IMR-90 (cell line): Measurements from ENCODE around the gene RPL19. TPM values are rescaled to one million over a fixed set of nuclear protein-coding genes. Genes with fewer than 3 reads are reported as not detected.

ENCODE experiments used
- ATAC-seq: fragments of 200-7000 bp; cut with Tn5 transposase; 2 replicates; pipeline ENCODE4 v1.9.1; 2020; ENCODE audit warnings: low read depth, mild to moderate bottlenecking, moderate library complexity
- BruUV-seq: library from RNA; stranded (reverse); fragments of 400-500 nt; replicated peaks from 2 replicates; lab custom pipeline; 2021; lab: Mats Ljungman, UMichigan
- CTCF ChIA-PET: fragments of 300-600 bp; formaldehyde crosslinking; extraction: SDS; loops from one replicate; lab custom pipeline; 2021; ENCODE audit warnings: antibody characterized with exemption; lab: Yijun Ruan, JAX
- POLR2A ChIA-PET: fragments of 300-600 bp; sonication (Branson Sonifier 250); formaldehyde crosslinking; loops from one replicate; lab custom pipeline; 2022; ENCODE audit warnings: antibody characterized with exemption; ENCODE audit not compliant: unreplicated experiment; lab: Charles Lee
- DNase-seq: peaks from one replicate; pipeline ENCODE4 v3.0.0; 2013
- H2AFZ ChIP-seq: replicated peaks from 2 replicates; pipeline ENCODE3; 2013; ENCODE audit warnings: low read length, mild to moderate bottlenecking; ENCODE audit not compliant: poor library complexity
- H2AK5ac ChIP-seq: 2 replicates; pipeline ENCODE4 v1.6.1; 2013; ENCODE audit warnings: low read depth, low read length, inconsistent platforms
- H2AK9ac ChIP-seq: replicated peaks from 2 replicates; pipeline ENCODE3; 2013; ENCODE audit warnings: mild to moderate bottlenecking, low read depth, low read length, moderate library complexity; ENCODE audit not compliant: poor library complexity
- H2BK120ac ChIP-seq: 2 replicates; pipeline ENCODE4 v1.6.1; 2013; ENCODE audit warnings: low read depth, low read length, inconsistent platforms
- H2BK15ac ChIP-seq: 3 replicates; pipeline ENCODE4 v1.6.1; 2013; ENCODE audit warnings: low read depth, low read length, inconsistent platforms
- H2BK20ac ChIP-seq: 2 replicates; pipeline ENCODE4 v1.6.1; 2013; ENCODE audit warnings: low read depth, mild to moderate bottlenecking, inconsistent platforms, low read length, moderate library complexity
- H2BK5ac ChIP-seq: 2 replicates; pipeline ENCODE4 v1.6.1; 2013; ENCODE audit warnings: mild to moderate bottlenecking, low read depth, low read length, inconsistent platforms; ENCODE audit not compliant: poor library complexity, severe bottlenecking
- H3K14ac ChIP-seq: replicated peaks from 2 replicates; pipeline ENCODE4 v1.6.1; 2013; ENCODE audit warnings: low read depth, low read length, inconsistent platforms
- H3K18ac ChIP-seq: 2 replicates; pipeline ENCODE4 v1.6.1; 2013; ENCODE audit warnings: low read depth, low read length, control low read depth
- H3K23ac ChIP-seq: 2 replicates; pipeline ENCODE4 v1.6.1; 2013; ENCODE audit warnings: low read depth, low read length, inconsistent platforms
- H3K27ac ChIP-seq: 2 replicates; pipeline ENCODE4 v1.5.1; 2013; ENCODE audit warnings: mild to moderate bottlenecking, control low read depth, low read length; ENCODE audit not compliant: insufficient read depth
- H3K27me3 ChIP-seq: 2 replicates; pipeline ENCODE4 v1.6.1; 2013; ENCODE audit warnings: low read length; ENCODE audit not compliant: control insufficient read depth, insufficient read depth
- H3K36me3 ChIP-seq: 2 replicates; pipeline ENCODE4 v1.6.1; 2013; ENCODE audit warnings: low read length, mixed read lengths; ENCODE audit not compliant: control insufficient read depth, insufficient read depth
- H3K4ac ChIP-seq: 2 replicates; pipeline ENCODE4 v1.6.1; 2013; ENCODE audit warnings: low read depth, low read length, inconsistent platforms
- H3K4me1 ChIP-seq: 2 replicates; pipeline ENCODE4 v1.6.1; 2013; ENCODE audit warnings: low read length, mixed read lengths; ENCODE audit not compliant: control insufficient read depth, insufficient read depth
- H3K4me2 ChIP-seq: 2 replicates; pipeline ENCODE4 v1.6.1; 2013; ENCODE audit warnings: low read depth, mild to moderate bottlenecking, control low read depth, low read length, moderate library complexity
- H3K4me3 ChIP-seq: 2 replicates; pipeline ENCODE4 v1.5.1; 2013; ENCODE audit warnings: low read depth, mild to moderate bottlenecking, control low read depth, low read length, moderate library complexity; ENCODE audit not compliant: insufficient read depth
- H3K56ac ChIP-seq: 2 replicates; pipeline ENCODE4 v1.6.1; 2013; ENCODE audit warnings: low read length, inconsistent platforms; ENCODE audit not compliant: insufficient read depth; ENCODE audit errors: extremely low read depth
- H3K79me1 ChIP-seq, 2 experiments: 2 replicates each; pipeline ENCODE4 v1.6.1; 2013; ENCODE audit warnings: low read length in 2 of 2, inconsistent platforms in 1 of 2, low read depth in 1 of 2
- H3K9ac ChIP-seq: 2 replicates; pipeline ENCODE4 v1.6.1; 2013; ENCODE audit warnings: low read depth, low read length, control low read depth
- H3K9me1 ChIP-seq: 2 replicates; pipeline ENCODE4 v1.6.1; 2013; ENCODE audit warnings: low read length, inconsistent platforms; ENCODE audit not compliant: insufficient read depth
- H3K9me3 ChIP-seq: 2 replicates; pipeline ENCODE4 v1.6.1; 2013; ENCODE audit warnings: low read length; ENCODE audit not compliant: control insufficient read depth, insufficient read depth
- H4K20me1 ChIP-seq: 2 replicates; pipeline ENCODE4 v1.6.1; 2013; ENCODE audit warnings: low read length, inconsistent platforms; ENCODE audit not compliant: insufficient read depth
- H4K5ac ChIP-seq: 2 replicates; pipeline ENCODE4 v1.6.1; 2013; ENCODE audit warnings: mild to moderate bottlenecking, low read depth, low read length, control low read depth
- H4K8ac ChIP-seq, 2 experiments: 2 replicates each; pipeline ENCODE4 v1.6.1; 2013; ENCODE audit warnings: low read depth in 2 of 2, low read length in 2 of 2, control low read depth in 1 of 2, inconsistent platforms in 1 of 2
- H4K91ac ChIP-seq: 2 replicates; pipeline ENCODE4 v1.6.1; 2013; ENCODE audit warnings: low read depth, low read length, inconsistent platforms; ENCODE audit not compliant: insufficient read depth
- BHLHE40 ChIP-seq: fragments of 150-350 bp; IDR thresholded peaks from 2 replicates; pipeline ENCODE4 v1.6.1; 2016; ENCODE audit warnings: mild to moderate bottlenecking, low read depth, low read length
- MAFK ChIP-seq: IDR thresholded peaks from 2 replicates; pipeline ENCODE4 v1.6.1; 2012; ENCODE audit warnings: low read depth, low read length, improper control_type of control experiment
- MXI1 ChIP-seq: IDR thresholded peaks from 2 replicates; pipeline ENCODE4 v1.6.1; 2012; ENCODE audit warnings: low read depth, mild to moderate bottlenecking, low read length, moderate library complexity, borderline replicate concordance
- POLR2A ChIP-seq: IDR thresholded peaks from 2 replicates; pipeline ENCODE4 v1.6.1; 2012; ENCODE audit warnings: mild to moderate bottlenecking, low read depth, low read length
- RAD21 ChIP-seq: IDR thresholded peaks from 2 replicates; pipeline ENCODE4 v1.6.1; 2012; ENCODE audit warnings: low read length, improper control_type of control experiment
- RFX5 ChIP-seq: IDR thresholded peaks from 2 replicates; pipeline ENCODE4 v1.8.0; 2012; ENCODE audit warnings: low read depth, mild to moderate bottlenecking, low read length, moderate library complexity
- WGBS, 2 experiments: methylation state at CpG; one replicate each; pipeline versions ENCODE4 v1.1.5 to v1.1.7; 2013; ENCODE audit warnings: missing lambda C conversion rate in 2 of 2; ENCODE audit not compliant: insufficient read length in 1 of 2; ENCODE audit errors: extremely low coverage in 2 of 2; 5-methylcytosine and 5-hydroxymethylcytosine counted together
- dilution Hi-C: fragments of 300-500 bp; cut with HindIII; formaldehyde crosslinking; loops from one replicate; pipeline ENCODE4 v1.14.3; 2018; ENCODE audit warnings: low sequenced_read_pairs; ENCODE audit not compliant: unreplicated experiment
- in situ Hi-C: fragments of 300-500 bp; cut with MboI; formaldehyde crosslinking; loops from 3 replicates; pipeline ENCODE4 v1.14.3; 2019; ENCODE audit warnings: low sequenced_read_pairs, inconsistent platforms, mixed read lengths
- intact Hi-C: fragments of 100-400 bp; cut with micrococcal nuclease; formaldehyde crosslinking; loops from 2 replicates; pipeline ENCODE4 v1.10.0; 2022
- polyA plus RNA-seq, 3 experiments: library from polyadenylated mRNA; depleted of rRNA; stranded (reverse); fragments of >200 nt; gene quantifications; 2 replicates each; pipeline ENCODE4 v1.2.3, GENCODE V29; 2012; ENCODE audit warnings: low replicate concordance in 1 of 3
- total RNA-seq: library from RNA; depleted of rRNA; stranded (reverse); fragments of >200 nt; gene quantifications from 2 replicates; pipeline ENCODE4 v1.2.3, GENCODE V29; 2012
- TF ChIP-seq, protein P1 (sequence below): conservative IDR thresholded peaks from 2 replicates; pipeline ENCODE4 v1.5.1; 2012; ENCODE audit warnings: mild to moderate bottlenecking, low read depth, low read length, improper control_type of control experiment
- TF ChIP-seq, protein P2 (sequence below): fragments of 150-350 bp; IDR thresholded peaks from 2 replicates; pipeline ENCODE4 v1.6.1; 2017; ENCODE audit warnings: mild to moderate bottlenecking, antibody characterized with exemption, low read length, low read depth

The RPL19 gene
- total and polyA plus RNA-seq, 2 of the 4 experiments (the other 2 are of a cell fraction), result 2,101 to 2,466 TPM

DNA sequence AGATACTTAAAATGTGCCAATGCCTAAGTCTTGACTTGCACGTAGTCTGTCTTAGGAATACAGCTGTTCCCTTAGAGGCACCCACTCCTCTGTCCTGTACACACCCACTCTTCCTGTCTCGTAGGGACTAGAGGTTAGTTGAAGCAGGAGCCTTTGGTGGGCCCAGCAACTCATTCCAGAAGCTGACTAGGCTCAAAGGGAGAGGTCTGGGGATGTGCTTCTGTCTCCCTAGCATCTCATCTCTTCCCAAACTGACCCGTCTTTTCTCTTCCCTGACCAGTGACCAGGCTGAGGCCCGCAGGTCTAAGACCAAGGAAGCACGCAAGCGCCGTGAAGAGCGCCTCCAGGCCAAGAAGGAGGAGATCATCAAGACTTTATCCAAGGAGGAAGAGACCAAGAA is 4.2 kb downstream of the RPL19 start:
- H2AFZ ChIP-seq, result no peak overlapping the region
- H4K91ac ChIP-seq, result no peak overlapping the region
- ATAC-seq (no peak), DNase-seq (no peak)
- H2BK120ac ChIP-seq, result no peak overlapping the region
- dilution Hi-C loops (no loop called here), in situ Hi-C loops (no loop called here), intact Hi-C loops (no loop called here)
- no peak overlapping the region for H3K4me2 ChIP-seq
- TF ChIP-seq, protein P1, sequence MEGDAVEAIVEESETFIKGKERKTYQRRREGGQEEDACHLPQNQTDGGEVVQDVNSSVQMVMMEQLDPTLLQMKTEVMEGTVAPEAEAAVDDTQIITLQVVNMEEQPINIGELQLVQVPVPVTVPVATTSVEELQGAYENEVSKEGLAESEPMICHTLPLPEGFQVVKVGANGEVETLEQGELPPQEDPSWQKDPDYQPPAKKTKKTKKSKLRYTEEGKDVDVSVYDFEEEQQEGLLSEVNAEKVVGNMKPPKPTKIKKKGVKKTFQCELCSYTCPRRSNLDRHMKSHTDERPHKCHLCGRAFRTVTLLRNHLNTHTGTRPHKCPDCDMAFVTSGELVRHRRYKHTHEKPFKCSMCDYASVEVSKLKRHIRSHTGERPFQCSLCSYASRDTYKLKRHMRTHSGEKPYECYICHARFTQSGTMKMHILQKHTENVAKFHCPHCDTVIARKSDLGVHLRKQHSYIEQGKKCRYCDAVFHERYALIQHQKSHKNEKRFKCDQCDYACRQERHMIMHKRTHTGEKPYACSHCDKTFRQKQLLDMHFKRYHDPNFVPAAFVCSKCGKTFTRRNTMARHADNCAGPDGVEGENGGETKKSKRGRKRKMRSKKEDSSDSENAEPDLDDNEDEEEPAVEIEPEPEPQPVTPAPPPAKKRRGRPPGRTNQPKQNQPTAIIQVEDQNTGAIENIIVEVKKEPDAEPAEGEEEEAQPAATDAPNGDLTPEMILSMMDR, result no peak
- TF ChIP-seq POLR2A (no peak), MXI1 (no peak), RFX5 (no peak), MAFK (no peak), BHLHE40 (no peak), RAD21 (no peak)
- TF ChIP-seq, protein P2, sequence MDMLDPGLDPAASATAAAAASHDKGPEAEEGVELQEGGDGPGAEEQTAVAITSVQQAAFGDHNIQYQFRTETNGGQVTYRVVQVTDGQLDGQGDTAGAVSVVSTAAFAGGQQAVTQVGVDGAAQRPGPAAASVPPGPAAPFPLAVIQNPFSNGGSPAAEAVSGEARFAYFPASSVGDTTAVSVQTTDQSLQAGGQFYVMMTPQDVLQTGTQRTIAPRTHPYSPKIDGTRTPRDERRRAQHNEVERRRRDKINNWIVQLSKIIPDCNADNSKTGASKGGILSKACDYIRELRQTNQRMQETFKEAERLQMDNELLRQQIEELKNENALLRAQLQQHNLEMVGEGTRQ, result no peak
- H2BK15ac ChIP-seq, result no peak overlapping the region
- no peak overlapping the region for H2AK5ac ChIP-seq
- ChIA-PET POLR2A (no interaction called here), CTCF (no interaction called here)
- H3K27ac ChIP-seq, result no peak overlapping the region
- H3K9me3 ChIP-seq, result no peaks in the 10 kb centered on the region
- H3K23ac ChIP-seq, result no peak overlapping the region
- no CpG with 5 or more reads among the region's 8 CpGs for WGBS, 2 experiments
- H3K4me3 ChIP-seq, result no peak overlapping the region
- no peak overlapping the region for H2AK9ac ChIP-seq
- H4K20me1 ChIP-seq, result peaks cover 37% of the 10 kb centered on the region
- no peak overlapping the region for H2BK5ac ChIP-seq
- H3K9me1 ChIP-seq, result peaks cover 9% of the 10 kb centered on the region; the same call in 1 of the 2 replicates
- no peak overlapping the region for H4K8ac ChIP-seq
- H3K79me1 ChIP-seq, result peaks cover 19 to 34% of the 10 kb centered on the region in 2 experiments
- no peak overlapping the region for H3K9ac ChIP-seq
- H3K4ac ChIP-seq, result no peak overlapping the region
- no peak overlapping the region for H2BK20ac ChIP-seq
- no peak overlapping the region for H3K14ac ChIP-seq
- H3K56ac ChIP-seq, result no peak overlapping the region
- no peaks in the 10 kb centered on the region for H3K27me3 ChIP-seq
- BruUV-seq, result no TSS peak
- H3K36me3 ChIP-seq, result peaks cover 39% of the 10 kb centered on the region
- H3K18ac ChIP-seq, result no peak overlapping the region
- H4K5ac ChIP-seq, result no peak overlapping the region
- peaks cover 14% of the 10 kb centered on the region for H3K4me1 ChIP-seq
